BLaER1 (cell line): ENCODE results near the gene IQCE.
A peak's percentile ranks its signal among the peaks of the same experiment; 100 is the strongest.

Experiments
- H3K27ac ChIP-seq: shearing (Covaris generic); formaldehyde crosslinking; 2 replicates; pipeline ENCODE4 v1.8.1; 2022
- H3K27me3 ChIP-seq: shearing (Covaris generic); formaldehyde crosslinking; 2 replicates; pipeline ENCODE4 v1.8.1; 2022
- H3K36me3 ChIP-seq: shearing (Covaris generic); formaldehyde crosslinking; 2 replicates; pipeline ENCODE4 v1.8.1; 2022
- H3K4me1 ChIP-seq: shearing (Covaris generic); formaldehyde crosslinking; 2 replicates; pipeline ENCODE4 v1.8.1; 2022
- H3K4me2 ChIP-seq: shearing (Covaris generic); formaldehyde crosslinking; 2 replicates; pipeline ENCODE4 v1.8.1; 2022
- H3K4me3 ChIP-seq: shearing (Covaris generic); formaldehyde crosslinking; 2 replicates; pipeline ENCODE4 v1.8.1; 2022
- H3K9ac ChIP-seq: shearing (Covaris generic); formaldehyde crosslinking; 2 replicates; pipeline ENCODE4 v1.8.1; 2022
- H3K9me3 ChIP-seq: shearing (Covaris generic); formaldehyde crosslinking; 2 replicates; pipeline ENCODE4 v1.8.1; 2022
- H4K20me1 ChIP-seq: shearing (Covaris generic); formaldehyde crosslinking; 2 replicates; pipeline ENCODE4 v1.8.1; 2022
- Cebpa-rat ChIP-seq: shearing (Covaris generic); IDR thresholded peaks from 2 replicates; pipeline ENCODE4 v1.8.1; 2022

IQCE gene

DNA sequence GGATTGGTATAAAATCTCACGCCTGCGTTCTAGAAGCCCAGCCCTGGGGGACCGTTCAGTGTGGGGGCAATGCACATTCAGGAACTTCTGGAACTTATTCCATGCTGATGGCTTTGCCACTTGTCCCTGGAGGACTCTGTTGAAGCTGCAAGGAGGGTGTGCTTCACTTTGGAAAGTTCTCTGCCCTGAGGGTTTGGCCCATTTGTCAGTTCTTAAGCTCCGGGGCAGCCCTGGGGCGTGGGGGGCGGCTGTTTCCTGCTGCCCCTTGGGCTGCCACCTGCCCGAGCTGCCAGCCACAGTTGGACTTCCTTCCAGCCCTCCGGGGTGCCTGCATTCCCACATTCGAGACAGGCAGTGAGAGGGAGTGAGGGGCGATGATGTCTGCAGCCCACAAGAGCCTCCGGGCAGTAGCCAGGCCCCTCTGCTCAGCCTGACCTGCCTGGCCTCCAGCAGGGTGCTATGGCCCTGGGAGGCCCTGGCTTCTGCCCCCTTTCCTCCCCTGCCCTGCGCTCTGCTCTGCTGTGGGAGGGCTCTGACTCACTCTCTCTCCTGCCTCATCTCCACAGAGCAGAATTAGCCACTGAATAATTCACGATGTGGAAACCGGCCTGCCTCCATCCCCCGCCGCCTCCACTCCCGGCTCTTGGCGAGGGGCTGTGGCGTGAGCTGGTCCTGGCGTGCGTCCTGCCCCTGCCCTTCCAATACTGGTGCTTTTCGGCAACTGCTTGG lies 74.9 kb downstream of the IQCE start:
- Histone ChIP-seq H3K36me3 (peaks cover 31% of the 10 kb centered on the region), H3K4me3 (peak overlapping the region; percentile 98), H3K27ac (peak overlapping the region; percentile 97), H3K9me3 (no peaks in the 10 kb centered on the region), H4K20me1 (peaks cover 67% of the 10 kb centered on the region), H3K4me2 (peak overlapping the region; percentile 97), H3K9ac (peak overlapping the region; percentile 98), H3K4me1 (peaks cover 69% of the 10 kb centered on the region), H3K27me3 (no peaks in the 10 kb centered on the region)
- no peak for TF ChIP-seq Cebpa-rat

- Histone ChIP-seq H4K20me1 (peaks cover 75% of the 10 kb centered on the region), H3K36me3 (peaks cover 39% of the 10 kb centered on the region), H3K27ac (peak overlapping the region; percentile 97), H3K4me2 (peak overlapping the region; percentile 97), H3K4me1 (peaks cover 77% of the 10 kb centered on the region), H3K9ac (peak overlapping the region; percentile 98), H3K9me3 (no peaks in the 10 kb centered on the region), H3K27me3 (no peaks in the 10 kb centered on the region), H3K4me3 (peak overlapping the region; percentile 98)
- TF ChIP-seq Cebpa-rat: no peak
Observed at GRCh38 chr7:2634267-2635145, 75.7 kb downstream of the IQCE start.

DNA sequence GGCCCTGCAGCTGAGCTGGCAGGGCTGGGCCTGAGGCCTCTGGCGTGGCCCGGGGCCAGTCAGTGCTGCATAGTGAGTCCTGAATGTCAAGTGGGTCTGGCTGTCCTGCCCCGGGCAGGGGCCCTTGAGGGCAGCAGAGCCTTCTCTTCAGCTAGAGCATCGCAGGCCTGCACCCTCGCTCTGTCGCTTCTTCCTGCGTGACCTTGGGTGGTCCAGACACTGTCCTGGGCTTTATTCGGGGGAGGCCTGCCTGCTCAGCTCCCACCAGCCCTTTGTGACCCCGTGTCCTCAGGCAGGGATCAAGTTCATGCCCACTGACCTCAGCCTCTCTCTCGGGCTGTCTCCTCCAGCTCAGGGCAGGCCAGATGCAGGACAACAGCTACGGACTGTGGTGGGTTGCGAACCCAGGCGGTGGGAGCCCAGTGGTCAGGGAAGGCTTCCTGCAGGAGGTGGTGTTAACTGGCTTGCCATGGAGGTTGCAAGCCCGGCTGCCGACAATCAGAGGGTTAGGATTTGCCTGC lies 76.4 kb downstream of the IQCE start:
- peaks cover 82% of the 10 kb centered on the region for H4K20me1 ChIP-seq

GRCh38 chr7:2635810-2636701 lies 77.3 kb downstream of the IQCE start:
- H3K36me3 ChIP-seq: peaks cover 50% of the 10 kb centered on the region
- peaks cover 80% of the 10 kb centered on the region for H3K4me1 ChIP-seq
- H4K20me1 ChIP-seq: peaks cover 90% of the 10 kb centered on the region
- no peaks in the 10 kb centered on the region for H3K9me3 ChIP-seq
- H3K27ac ChIP-seq: peak overlapping the region; percentile 97
- H3K9ac ChIP-seq: peak overlapping the region; percentile 81
- H3K4me2 ChIP-seq: peak overlapping the region; percentile 97
- TF ChIP-seq Cebpa-rat: no peak
- H3K4me3 ChIP-seq: peak overlapping the region; percentile 59; the same call in 1 of the 2 replicates
- H3K27me3 ChIP-seq: no peaks in the 10 kb centered on the region

More for the DNA sequence above, 76.4 kb downstream of the IQCE start:
- Histone ChIP-seq H3K27ac (peak overlapping the region; percentile 56; the same call in 1 of the 2 replicates), H3K9me3 (no peaks in the 10 kb centered on the region), H3K27me3 (no peaks in the 10 kb centered on the region), H3K36me3 (peaks cover 46% of the 10 kb centered on the region), H3K4me1 (peaks cover 80% of the 10 kb centered on the region), H3K4me2 (peak overlapping the region; percentile 97), H3K9ac (peak overlapping the region; percentile 57), H3K4me3 (peak overlapping the region; percentile 33; the same call in 1 of the 2 replicates)
- no peak for TF ChIP-seq Cebpa-rat

- TF ChIP-seq Cebpa-rat: no peak
- H3K27me3 ChIP-seq: no peaks in the 10 kb centered on the region
- no peaks in the 10 kb centered on the region for H3K9me3 ChIP-seq
- peak overlapping the region; percentile 97 for H3K27ac ChIP-seq
- peak overlapping the region; percentile 97 for H3K4me2 ChIP-seq
- H3K36me3 ChIP-seq: peaks cover 50% of the 10 kb centered on the region
- H3K4me3 ChIP-seq: peak overlapping the region; percentile 59
- H4K20me1 ChIP-seq: peaks cover 95% of the 10 kb centered on the region
- H3K9ac ChIP-seq: peak overlapping the region; percentile 81
- peaks cover 86% of the 10 kb centered on the region for H3K4me1 ChIP-seq
Observed at GRCh38 chr7:2637066-2637471, 78.3 kb downstream of the IQCE start.

- peak overlapping the region; percentile 81 for H3K9ac ChIP-seq
- H3K4me3 ChIP-seq: peak overlapping the region; percentile 59
- peaks cover 95% of the 10 kb centered on the region for H4K20me1 ChIP-seq
- no peak for TF ChIP-seq Cebpa-rat
- no peaks in the 10 kb centered on the region for H3K27me3 ChIP-seq
- H3K27ac ChIP-seq: peak overlapping the region; percentile 97
- H3K4me2 ChIP-seq: peak overlapping the region; percentile 97
- H3K36me3 ChIP-seq: peaks cover 50% of the 10 kb centered on the region
- peaks cover 92% of the 10 kb centered on the region for H3K4me1 ChIP-seq
- no peaks in the 10 kb centered on the region for H3K9me3 ChIP-seq
Observed at GRCh38 chr7:2637505-2638223, 78.9 kb downstream of the IQCE start.

DNA sequence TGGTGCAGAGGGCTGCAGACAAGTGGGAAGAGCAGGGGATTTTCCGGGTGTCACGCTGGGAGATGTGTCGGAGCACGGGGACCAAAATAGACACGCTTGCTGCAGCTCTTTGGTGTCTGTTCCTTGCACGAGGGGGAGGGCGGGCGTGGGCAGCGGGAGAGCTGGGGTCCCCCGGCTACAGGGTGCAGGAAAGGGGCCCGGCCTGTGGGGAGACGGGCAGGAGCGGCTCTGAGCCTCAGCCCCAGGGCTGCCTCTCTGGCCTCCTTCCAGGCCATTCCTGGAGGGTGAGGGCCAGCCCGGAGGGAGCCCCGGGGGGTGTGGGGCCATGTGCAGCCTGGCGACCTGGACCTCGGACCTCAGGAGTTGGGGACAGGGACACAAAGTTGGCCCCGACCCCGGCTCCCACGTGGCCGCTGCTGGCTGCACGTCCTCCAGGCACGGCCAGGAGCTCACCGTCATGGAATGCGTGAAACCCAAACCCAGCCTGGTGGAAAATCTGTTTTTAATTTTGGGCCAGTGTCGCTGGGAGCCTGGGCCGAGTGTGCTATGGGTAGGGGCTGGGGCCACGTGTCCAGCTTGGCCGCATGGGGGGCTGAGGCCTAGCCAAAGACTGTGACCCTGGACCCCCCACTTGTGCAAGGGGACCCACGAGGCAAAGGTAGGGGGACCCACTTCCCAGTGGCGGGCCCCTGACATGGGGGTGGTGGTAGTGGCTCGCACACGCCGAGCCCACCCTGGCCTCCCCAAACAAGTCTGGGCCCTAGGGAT lies 79.6 kb downstream of the IQCE start:
- Histone ChIP-seq H3K27ac (peak overlapping the region; percentile 97), H4K20me1 (peaks cover 95% of the 10 kb centered on the region), H3K36me3 (peaks cover 50% of the 10 kb centered on the region), H3K9ac (peak overlapping the region; percentile 81), H3K4me3 (peak overlapping the region; percentile 59), H3K27me3 (no peaks in the 10 kb centered on the region), H3K4me1 (peaks cover 100% of the 10 kb centered on the region), H3K9me3 (no peaks in the 10 kb centered on the region), H3K4me2 (peak overlapping the region; percentile 97)
- no peak for TF ChIP-seq Cebpa-rat

DNA sequence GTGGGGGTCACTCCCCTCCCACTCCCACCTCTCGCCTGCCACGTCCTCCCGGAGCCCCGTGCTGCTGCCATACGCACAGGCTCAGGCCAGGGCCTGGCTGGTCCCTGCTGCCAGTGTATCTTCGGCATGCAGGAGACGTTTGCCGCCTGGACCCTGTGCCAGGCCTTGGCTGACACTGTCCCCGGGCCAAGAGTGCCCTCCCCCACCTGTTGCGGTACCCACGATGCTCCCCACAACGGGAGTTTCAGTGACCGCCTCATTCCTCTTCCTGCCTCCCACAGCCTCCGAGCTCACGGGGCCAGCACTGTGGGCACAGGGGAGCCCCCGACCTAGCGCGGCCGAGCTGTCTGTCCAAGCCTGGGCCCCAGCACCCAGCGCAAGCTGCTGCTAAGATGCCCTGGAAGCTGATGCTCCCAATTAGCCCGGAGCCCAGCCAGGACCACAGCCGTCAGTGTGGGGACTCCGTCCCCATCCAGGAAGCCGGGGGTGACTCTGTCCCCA lies 80.5 kb downstream of the IQCE start:
- Histone ChIP-seq H3K4me3 (peak overlapping the region; percentile 58; the same call in 1 of the 2 replicates), H3K4me1 (peaks cover 100% of the 10 kb centered on the region), H3K36me3 (peaks cover 52% of the 10 kb centered on the region), H3K27me3 (no peaks in the 10 kb centered on the region), H3K9ac (peak overlapping the region; percentile 81), H3K27ac (peak overlapping the region; percentile 97), H4K20me1 (peaks cover 95% of the 10 kb centered on the region), H3K4me2 (peak overlapping the region; percentile 97), H3K9me3 (no peaks in the 10 kb centered on the region)
- TF ChIP-seq Cebpa-rat: no peak
